HG03457 (cell line): ENCODE data around the gene GAK.

Experiments used
- ATAC-seq: cut with Tn5 transposase; IDR thresholded peaks from one replicate; pipeline ENCODE4 v1.9.1; 2021; ENCODE audit warnings: moderate number of reproducible peaks; ENCODE audit not compliant: unreplicated experiment

The GAK gene

DNA sequence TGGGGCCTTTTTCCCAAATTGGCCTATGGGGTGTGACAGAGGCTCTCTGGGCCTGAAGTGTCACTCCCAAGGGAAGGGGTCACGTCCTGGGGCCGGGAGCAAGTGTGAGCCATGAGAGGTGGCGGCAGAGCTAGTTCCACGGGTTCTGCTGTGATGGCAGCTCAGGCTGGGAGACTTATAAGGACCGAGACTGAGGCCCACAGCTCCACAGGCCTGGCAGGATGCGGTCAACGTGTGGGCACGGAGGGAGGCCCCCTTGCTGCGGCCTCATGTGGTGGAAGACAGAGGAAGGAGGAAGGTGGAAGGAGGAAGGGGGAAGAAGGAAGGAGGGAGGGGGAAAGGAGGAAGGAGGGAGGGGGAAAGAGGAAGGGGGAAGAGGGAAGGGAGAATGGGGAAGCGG lies 99.0 kb downstream of the GAK start:
- ATAC-seq, result no peak

DNA sequence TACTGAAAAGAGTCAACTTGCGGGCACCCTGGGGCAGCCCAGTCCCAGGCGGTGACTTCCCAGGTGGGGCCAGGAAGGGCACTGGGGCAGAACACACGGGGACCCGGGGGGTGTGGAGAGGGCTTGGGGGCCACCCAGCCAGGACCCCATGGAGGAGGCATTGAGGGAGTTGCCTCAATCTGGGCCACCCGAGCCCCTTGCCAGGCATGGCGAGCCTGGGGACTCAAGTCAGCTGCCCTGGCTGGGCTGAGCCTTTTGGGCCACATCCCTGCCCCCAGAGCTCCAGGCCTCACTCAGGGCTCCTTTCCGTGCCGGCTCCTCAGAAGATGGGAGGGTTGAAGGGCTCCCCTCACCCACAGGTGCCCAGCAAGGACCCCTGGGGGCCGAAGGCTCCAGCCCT lies 99.6 kb downstream of the GAK start:
- no peak for ATAC-seq

DNA sequence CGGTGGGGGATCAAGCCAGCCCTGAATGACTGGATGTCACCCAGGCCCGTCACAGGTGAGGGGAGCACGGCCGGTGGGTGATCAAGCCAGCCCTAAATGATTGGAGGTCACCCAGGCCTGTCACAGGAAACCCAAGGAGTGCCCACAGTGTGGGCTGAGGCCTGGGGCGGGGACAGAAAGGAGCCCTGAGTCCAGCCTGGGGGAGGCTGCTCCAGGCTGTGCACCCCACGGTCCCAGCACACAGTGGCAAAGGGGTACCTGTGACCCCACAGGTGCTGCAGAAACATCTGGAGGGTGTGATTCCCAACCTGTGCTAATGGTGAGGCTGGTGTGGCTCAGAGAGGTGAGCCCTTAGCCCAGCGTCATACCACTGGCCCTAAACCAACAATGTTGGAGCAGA lies 100.0 kb downstream of the GAK start:
- ATAC-seq, result no peak

DNA sequence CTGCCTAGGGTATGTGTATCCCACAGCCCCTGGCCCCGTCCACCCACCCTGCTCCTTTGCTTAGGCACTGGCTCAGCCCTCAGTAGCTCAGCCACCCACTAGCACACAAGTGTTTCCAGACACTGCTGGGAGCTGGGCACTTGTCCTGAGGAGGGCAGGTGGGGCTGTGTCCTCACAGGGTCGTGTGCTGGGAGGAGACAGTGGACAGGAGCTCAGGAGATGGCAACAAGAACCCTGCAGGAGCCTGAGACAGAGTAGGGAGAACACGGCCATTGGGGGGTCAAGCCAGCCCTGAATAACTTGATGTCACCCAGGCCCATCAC lies 100.7 kb downstream of the GAK start:
- ATAC-seq, result no peak

DNA sequence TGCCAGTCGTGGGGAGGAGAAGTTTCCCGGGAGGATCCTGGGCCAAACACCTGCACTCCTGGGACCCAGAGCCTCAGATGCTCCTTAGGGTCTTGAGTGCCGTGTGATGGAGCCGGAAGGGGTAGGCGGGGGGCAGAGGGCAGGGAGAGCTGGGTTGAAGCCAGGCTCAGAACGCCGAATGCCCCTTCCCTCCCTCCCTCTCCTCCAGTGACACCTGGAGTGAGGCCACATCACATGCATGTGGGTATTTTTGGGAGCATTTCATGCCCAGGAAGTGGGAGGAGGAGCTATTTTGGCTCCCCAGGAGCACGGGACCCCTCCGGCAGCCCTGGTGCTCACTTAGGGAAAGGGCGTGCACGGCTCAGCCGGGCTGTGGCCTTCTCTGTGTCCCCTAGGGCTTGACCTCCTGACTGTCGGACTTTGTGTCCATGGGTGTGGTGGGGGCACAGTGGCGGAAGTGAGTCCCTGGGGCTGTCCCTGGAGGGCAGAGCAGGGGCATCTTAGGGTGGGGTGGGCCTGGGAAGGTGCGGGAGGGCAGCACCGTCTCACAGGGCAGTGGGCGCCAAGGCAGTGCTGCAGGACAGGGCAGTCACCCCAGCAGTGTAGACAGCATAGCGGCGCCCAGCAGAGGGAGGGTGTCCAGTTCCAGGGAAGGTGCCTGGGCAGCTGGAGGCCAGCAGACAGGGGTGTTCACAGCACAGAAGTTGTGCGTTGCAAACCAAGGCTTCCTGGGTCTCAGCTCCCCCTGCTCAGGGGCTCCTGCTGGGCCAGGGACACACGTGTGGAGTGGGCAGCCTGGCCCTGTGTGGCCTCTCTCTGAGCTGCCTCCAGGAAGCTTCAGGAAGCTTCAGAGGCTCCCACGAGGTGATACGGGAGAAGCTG lies 101.3 kb downstream of the GAK start:
- no peak for ATAC-seq

DNA sequence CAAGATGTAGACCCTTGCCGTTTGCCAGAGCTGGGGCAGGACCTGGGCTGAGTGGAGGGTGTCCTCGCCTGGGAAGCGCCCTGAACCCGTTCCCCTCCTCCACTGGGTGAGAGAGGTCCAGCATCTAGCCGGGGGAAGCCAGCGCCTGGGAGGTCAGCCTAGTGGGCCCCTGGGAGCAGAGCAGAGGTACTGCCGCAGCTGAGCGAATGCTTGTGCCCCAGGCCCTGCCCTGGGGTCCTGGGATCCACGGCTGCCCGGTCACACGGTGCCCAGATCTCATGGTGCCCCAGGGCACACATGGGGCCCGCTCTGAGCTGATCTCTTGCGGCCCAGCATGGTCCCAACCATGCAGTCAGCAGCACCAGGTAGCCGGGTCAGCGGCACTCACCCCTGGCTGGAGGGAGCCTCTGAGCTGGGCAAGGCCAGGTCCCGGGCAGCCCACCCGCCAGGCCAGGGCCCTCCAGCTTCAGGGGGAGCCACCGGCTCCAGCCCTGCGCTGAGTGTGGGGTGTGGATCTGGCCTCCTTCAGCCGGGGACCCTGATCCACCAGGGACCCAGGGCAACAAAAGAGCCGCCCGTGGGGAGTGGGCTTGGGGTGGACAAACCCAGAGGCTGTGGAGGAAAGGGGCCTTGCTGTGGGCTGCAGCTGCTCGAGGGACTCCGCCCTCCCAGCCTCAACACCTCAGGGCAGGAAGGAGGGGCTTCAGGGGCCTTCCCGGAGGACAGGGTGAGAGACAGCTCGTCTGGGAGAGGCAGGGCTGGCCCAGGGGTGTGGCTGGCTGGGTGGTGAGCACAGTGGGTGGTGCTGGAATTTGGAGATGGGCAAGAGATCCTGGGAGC lies 102.1 kb downstream of the GAK start:
- ATAC-seq, result no peak

DNA sequence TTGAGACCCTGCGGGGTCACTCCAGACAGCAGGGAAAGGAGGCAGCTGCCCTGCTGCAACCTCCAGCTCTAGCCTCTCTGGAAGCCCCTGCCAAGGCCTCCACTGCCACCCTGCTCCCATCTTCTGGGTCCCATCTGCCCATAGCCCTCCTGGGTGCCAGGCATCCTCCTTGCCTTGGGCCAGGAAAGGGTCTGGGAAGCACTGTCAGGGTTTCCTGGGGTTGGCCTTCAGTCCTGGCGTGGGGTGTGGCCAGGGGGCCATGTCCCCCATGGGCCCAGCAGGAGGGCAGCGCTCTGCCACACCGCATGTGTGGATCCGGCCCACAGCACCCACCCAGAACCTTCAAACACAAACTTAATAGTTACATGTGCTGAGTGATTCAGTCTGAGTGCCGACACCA lies 102.8 kb downstream of the GAK start:
- no peak for ATAC-seq

DNA sequence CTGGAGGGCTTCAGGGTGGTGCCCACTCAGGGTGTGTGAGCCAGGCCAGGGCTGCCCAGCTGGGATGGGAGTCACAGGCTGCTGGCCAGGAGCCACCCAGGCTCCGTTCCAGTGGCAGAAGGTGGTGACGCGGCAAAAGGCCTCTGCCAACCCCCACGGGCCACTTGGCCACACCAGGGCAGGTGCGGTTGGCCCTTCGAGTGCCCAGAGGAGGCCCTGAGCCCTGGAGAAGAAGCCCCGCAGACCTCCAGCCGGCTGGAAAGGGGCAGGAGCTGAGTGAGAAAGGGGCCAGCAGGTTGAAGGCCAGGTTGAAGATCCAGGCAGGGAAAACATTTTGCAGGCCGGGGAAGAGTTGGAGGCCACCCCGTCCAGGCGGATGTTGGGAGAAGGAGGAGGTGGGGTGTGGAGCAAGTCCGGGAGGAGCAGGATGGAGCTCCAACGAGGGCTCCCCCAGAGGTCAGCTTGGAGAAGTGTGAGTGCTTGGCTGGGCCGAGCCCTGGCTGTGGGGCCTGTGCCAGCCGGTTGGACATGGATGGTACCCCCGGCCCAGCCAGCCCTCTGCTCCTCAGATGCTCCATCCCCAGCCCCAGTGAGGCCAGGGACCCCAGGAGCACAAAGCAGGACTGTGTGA lies 103.4 kb downstream of the GAK start:
- ATAC-seq, result no peak

DNA sequence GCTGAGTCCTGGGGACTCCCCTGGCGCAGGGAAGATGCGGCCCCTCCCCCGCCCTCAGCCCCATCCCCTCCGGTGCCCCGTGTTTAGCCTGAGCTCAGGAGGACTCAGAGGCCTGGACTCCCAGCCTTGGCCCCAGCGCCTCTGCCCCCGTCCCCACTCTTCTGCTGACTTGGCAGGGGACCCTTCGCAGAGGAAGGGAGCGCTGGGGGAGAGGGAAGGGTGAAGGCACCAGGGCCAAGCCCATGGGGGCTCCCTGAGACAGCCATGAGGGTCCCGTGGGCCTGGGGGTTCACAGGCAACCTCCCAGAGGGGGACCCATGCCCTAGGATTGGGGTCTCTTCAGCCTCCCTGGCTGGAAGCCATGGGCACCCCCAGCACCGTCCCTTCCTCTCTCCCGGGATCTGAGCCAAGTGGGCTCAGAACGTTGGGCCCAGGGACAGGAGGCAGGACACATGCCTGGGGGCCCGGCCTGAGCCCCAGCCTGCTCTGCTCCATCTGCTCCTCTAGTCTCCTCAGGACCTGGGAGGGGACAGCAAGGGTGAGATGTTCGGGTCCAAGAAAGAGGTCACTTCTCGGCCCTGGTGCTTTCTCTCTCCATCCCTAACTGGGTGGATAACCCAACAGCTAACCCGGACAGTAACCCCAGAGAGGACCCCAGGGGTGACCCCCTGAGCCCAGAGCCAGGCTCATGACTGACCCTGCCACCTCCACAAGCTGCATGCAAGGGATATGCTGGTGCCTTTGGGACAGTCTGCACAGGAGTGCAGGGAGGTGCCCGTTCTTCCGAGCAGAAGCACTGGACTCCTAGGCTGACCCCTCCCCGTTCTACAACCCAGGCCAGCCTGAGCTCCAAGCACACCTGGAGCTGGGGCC lies 104.7 kb downstream of the GAK start:
- ATAC-seq, result no peak

DNA sequence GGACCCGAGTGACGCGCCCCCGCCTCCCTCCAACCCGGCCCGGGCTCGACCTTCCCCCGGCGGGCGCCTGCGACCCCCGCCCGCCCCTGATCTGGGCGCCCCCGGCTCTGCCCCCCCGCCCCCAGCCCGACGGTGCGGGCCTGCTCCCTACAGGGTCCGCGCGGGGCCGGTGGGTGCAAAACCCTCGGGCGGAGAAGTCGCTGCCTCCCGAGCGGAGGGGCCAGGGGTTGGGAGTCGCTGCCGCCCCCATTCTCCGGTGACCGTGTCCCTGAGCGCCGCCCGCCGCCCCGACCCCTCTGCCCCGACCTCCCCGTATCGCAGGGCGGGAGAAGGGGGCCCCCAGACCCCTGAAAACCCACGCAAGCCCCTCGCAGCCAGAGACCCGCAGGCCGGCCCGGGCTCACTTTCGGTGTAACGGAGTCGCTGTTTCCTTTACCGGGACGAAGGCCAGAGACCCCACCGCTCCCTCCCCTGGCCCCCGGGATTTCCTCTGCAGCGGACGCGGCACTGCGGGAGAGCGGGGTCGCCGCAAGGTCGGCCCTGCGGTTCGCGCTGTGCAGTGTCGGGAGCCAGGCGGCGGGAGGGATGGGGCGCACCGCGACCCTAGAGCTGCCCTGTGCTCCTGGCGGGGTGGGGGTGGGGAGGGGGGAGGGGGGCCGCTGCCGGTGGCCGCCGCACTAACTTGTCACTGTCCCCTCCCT lies 105.5 kb downstream of the GAK start:
- ATAC-seq, result no peak

DNA sequence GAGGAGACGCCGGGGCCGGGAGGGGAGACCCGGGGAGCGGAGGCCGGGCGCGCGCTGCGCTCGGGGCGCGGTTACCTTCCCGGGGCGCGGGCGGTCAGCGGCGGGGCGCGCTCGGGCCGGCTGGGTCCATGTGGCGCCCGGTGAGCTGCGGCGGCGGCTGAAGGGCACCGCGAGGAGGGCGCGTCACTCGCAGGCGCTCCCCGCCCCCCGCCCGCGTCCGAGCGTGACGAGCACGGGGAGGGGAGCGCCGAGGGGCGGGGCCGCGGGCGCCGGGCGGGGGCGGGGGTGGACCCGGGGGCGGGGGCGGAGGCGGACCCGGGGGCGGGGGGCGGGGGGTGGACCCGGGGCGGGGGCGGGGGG lies 106.2 kb downstream of the GAK start, which contains the start of gene CPLX1:
TSS of gene CPLX1 (minus strand) at position 159 of the 360 bp plus-strand sequence. CDS start 1,607 bp downstream, outside the sequence.
- no peak for ATAC-seq

DNA sequence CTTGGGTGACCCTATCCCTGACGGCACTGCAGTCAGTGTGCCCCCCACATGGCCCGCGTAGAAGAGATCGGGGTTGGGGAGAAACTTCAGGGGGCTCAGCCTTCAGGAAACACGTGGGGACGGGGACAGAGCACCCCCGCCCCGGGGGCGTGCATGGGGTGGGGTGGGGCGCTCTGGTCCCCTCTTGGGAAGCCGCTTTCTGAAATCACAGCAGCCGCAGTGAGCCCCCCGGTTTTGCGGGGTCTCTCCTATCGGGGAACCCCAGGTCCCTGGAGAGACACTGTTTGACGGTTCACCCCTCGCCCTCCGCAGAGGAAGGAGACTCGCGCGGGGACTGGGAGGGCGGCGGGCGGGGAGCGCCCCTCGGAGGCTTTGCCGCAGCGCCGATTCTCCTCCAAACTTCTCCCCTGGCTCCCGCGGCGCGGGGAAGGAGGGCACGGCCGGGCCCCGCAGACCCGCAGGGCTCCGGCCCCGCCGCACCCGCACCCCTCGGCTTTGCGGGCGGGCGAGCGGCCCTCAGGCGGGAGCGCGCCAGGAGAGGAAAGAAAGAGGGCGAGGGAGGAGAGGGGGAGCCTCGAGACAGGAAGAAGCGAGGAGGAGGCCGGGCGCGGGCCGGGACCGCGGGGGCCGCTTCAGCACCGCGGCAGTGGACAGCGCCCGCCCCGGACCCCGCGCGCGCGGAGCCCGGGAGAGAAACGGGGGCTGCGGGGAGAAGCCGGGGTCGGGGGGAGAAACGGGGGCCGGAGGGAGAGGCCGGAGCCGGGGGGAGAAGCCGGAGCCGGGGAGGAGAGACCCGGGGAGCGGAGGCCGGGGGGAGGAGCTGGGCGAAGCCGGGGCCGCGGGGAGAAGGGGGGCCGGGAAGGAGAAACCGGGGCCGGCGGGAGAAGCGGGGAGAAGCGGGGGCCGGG lies 106.8 kb downstream of the GAK start:
- no peak for ATAC-seq

DNA sequence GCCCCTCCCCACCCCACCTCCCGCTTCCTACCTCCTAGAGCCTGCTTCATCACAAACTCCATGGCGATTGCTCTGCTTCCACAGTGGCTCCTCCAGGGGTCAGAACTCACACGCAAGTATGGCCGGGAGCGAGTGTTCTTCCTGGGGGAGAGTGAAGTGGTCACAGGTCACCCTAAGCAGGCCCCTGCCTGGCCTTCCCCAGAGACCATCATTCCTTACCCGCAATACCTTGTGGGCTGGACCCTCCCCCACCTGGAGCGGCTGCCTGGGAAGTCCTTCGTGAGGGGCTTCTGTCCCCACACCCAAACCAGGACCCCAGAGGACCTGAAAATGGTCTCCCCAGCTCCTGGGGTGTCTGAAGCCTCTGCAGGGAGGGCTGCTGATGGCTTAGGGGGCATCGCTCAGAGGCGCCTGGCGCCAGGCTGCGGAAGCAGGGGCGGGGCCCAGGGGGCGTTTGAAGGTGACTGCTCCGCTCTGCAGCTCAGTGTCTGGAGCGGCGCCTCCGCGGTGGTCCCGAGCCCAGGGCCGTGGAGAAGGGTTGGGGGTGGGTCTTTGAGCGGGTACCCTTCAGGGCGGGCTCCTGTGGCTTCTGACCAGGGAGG lies 107.6 kb downstream of the GAK start:
- ATAC-seq, result no peak

DNA sequence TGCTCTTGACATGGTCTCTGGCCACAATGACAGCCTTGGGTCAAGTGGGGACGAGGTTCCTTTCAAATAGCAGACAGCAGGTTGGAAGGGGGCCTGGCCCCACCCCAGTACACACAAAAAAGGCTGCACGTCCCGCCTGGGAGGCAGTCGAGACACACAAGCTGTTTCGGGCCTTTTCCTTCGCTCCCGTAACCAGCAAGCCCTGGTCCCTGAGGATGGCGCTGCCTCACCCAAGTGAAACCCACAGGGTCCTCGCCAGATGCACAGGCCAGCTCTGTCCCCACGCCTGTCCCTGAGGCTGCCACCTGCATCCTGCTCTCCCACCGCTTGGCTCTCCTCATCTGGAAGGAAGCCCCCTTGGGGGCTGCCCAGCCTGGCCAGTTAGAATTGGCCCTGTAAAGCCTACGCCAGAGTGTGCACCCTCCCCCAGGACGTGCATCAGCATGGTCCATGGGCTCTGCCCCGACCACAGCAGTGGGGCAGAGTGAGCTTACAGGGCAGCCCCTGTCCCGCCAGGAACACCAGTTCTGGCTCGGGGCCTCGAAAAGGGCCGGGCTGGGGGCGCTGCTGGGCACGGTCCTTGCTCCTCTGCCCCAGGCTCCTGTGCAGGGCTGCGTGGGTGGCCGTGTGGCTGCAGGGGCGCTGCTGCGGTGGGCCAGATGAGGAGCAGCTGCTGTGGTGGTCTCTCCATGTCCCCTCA lies 108.2 kb downstream of the GAK start:
- ATAC-seq, result no peak

DNA sequence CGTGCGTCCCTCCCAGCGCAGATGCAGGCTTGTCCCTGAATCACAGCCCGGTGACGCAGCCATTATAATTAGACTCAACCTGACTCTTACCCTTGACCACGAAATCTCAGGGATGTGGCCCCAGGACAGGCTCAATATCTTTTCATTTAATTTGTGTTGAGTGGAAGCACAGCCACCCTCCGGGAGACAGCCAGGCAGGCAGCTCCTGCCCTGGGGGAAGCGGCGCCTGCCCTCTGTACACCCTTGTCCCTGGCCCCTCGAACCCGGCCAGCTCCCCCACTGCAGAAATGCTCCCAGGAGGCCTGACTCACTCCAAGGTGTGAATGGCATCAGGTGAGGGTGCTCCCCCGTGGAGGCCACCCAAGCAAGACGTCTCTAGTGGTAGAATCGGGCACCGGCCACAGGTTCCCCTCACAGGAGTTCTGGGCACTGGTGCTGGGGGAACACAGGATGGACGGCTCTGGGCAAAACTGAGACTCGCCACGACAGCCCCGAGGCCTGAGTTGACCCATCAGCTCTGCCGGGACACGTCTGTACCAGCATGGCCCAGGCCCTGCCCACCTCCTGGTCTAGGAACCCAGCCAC lies 108.8 kb downstream of the GAK start:
- no peak for ATAC-seq

DNA sequence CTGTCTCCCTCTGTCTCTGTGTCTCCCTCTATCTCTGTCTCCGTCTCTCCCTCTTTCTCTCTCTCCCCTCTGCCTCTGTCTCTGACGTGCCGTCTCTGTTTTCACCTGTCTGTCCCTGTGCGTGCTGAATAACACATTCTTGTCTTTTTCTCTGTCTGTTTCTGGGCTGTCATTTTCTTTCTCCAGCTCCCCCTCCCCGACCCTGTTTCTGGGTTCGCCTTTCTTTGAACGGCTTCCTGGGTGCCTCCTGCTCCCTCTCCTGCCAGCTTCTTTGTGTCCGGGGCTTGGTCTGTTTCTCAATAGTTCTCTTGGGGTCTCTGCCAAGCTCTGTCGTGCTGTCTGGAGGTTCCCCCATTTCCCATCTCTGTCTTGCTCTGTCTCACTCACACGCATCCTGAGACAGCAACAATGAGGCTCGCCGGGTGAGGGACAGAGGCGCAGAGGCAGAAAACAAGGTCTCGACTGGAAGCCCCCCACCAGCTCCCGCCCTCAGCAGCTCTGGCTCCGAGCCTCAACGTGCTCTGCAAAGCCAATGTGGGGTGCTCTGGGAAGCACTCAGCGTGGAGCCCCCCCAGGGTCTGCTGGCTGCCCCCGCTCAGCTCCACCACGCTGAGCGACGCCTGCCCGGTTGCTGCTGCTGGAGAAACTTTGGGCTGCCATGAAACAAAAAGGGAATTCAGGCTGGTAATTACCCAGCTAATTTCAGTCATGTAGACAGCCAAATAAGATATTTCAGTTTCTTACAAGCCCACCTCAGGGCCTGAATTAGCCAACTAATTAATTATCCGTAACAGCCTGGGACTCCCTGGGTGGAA lies 109.5 kb downstream of the GAK start:
- no peak for ATAC-seq

DNA sequence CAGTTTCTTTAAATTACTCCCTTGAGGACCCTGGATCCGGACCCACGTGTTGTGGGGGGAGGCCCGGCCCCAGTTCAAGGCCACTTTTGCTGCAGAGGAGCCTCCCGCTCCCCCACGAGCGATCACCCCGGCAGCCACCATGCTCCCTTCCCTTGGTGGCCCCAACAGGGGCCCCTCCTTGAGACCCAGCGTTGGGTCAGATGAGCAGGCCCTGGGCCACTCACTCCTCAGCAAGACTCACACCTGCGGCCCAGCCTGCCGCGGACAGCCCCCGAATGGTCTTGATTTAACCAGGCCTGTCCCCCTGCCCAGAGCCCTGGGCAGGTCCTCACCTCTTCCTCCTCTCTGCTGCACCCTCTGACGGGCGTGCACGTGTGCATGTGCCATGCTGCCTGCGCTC lies 110.5 kb downstream of the GAK start:
- no peak for ATAC-seq
